HG03558 (cell line): ENCODE measurements around the gene LINC01488.

Source experiments
- ATAC-seq: cut with Tn5 transposase; IDR thresholded peaks from one replicate; pipeline ENCODE4 v1.9.1; 2021; ENCODE audit warnings: moderate number of reproducible peaks; ENCODE audit not compliant: unreplicated experiment; ENCODE audit errors: extremely low read depth

Gene LINC01488

GRCh38 chr11:69539416-69540117 is 58.1 kb downstream of the LINC01488 start:
- ATAC-seq = no peak

GRCh38 chr11:69540118-69541000 is 58.9 kb downstream of the LINC01488 start:
- ATAC-seq = no peak

- ATAC-seq = no peak
These were observed 59.5 kb downstream of the LINC01488 start for GRCh38 chr11:69541001-69541285.

DNA sequence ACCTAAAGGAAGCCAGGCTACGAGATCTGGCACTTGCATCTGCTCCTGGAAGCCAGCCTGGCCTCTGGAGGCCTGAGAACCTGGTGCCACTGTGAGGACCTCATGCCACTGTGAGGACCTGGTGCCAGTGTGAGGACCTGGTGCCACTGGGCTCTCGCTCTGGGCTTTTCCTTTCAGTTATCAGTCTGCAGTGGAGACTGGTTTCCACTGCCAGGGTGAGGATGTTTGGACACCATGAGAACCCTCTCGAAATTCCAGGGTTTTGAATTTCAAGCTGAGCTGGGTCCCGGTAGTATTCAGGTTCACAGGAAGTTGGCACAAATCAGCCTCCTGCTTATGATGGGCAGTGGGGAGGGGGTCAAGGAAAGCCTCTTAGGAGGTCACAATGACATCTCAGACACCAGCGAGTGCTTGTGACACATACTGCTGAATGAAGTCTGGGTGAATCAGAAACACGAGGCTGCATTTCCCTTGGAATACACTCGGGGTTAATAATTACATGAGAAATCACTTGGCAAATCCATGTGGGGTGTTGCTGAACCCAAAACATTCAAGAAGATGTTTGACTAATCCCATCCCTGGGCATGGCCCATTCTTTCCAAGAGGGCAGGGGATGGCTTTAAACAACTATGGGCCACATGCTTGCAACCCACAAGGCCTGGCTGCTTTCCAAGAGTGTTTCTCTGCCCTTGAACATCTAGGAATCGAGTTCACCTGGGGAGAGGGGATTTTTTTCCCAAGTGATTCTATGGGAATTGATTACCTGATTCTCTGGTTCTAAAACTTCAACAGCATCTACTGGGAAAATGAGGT is 60.2 kb downstream of the LINC01488 start:
- no peak for ATAC-seq

GRCh38 chr11:69542314-69543168 is 61.1 kb downstream of the LINC01488 start:
- no peak for ATAC-seq
